H1 (cell line): ENCODE results near the gene PCIF1.

Source experiments
- SP2 ChIP-seq: IDR thresholded peaks from 2 replicates; pipeline ENCODE4 v1.6.1; 2012; ENCODE audit warnings: mild to moderate bottlenecking, low read length, inconsistent platforms
- TF ChIP-seq, protein P1 (sequence below), 3 experiments: IDR thresholded peaks; 1 replicate in 2 of 3; 2 replicates in 1 of 3; pipeline versions ENCODE4 v1.5.1 to v1.6.1; 2011; ENCODE audit warnings: low read length in 3 of 3, mild to moderate bottlenecking in 3 of 3, inconsistent platforms in 2 of 3, low read depth in 1 of 3, moderate library complexity in 1 of 3; ENCODE audit not compliant: insufficient read depth in 1 of 3; ENCODE audit errors: control extremely low read depth in 1 of 3

DNA sequence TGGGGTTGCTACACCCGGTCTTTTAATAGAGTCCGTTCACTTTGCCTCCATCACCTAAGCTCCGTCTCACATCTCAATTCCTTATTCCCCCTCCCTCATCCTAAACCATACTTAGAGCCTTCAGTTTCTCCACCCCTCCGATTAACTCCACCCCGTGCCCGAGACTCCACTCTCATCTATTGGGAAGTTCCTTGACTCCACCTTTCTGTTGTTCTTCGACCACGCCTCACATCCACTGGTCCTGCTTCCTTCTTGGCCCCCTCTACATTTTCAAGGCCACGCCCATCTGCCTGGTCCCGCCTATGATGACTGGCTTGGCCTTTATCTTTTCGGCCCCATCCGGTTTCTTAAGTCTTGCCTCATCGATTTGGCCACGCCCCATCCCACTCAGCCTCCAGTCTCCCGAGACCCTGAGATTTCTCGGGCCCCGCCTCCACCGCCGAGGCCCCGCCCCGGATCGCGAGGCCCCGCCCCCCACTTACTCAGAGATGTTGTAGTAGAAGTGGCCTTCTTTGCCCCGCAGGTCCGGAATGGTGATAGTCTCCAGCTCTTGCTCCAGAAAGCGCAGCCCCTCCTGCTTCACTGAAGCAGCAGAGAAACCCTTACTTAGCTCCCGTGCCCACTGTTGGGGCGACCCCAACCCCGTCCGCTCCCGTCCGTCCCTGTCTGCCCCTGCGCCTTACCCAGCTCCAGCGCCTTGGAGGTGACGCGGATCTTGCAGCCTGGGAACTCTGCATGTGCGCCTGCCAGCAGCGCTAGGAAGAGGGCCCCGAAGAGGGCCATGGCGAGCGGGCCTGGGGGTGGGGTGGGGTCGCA is 23.6 kb upstream of the PCIF1 start:
- no peak for TF ChIP-seq SP2
- TF ChIP-seq, protein P1, sequence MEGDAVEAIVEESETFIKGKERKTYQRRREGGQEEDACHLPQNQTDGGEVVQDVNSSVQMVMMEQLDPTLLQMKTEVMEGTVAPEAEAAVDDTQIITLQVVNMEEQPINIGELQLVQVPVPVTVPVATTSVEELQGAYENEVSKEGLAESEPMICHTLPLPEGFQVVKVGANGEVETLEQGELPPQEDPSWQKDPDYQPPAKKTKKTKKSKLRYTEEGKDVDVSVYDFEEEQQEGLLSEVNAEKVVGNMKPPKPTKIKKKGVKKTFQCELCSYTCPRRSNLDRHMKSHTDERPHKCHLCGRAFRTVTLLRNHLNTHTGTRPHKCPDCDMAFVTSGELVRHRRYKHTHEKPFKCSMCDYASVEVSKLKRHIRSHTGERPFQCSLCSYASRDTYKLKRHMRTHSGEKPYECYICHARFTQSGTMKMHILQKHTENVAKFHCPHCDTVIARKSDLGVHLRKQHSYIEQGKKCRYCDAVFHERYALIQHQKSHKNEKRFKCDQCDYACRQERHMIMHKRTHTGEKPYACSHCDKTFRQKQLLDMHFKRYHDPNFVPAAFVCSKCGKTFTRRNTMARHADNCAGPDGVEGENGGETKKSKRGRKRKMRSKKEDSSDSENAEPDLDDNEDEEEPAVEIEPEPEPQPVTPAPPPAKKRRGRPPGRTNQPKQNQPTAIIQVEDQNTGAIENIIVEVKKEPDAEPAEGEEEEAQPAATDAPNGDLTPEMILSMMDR (IDR thresholded peaks at IDR 0.05; ENCODE audit: control extremely low read depth in 1 of 3, insufficient read depth in 1 of 3, low read depth in 1 of 3, low read length in 3 of 3) = no peak
